Panc1 (cell line): ENCODE results near the gene C1QC. TPM values are rescaled to one million over a fixed set of nuclear protein-coding genes. Genes with fewer than 3 reads are reported as not detected.
A peak's percentile ranks its signal among the peaks of the same experiment; 100 is the strongest.

Experiments used
- ATAC-seq: fragments of 200-7000 bp; cut with Tn5 transposase; 2 replicates; pipeline ENCODE4 v1.9.1; 2020; ENCODE audit warnings: mild to moderate bottlenecking, moderate library complexity
- BruUV-seq: library from RNA; stranded (reverse); fragments of 400-500 nt; replicated peaks from 2 replicates; lab custom pipeline; 2021; lab: Mats Ljungman, UMichigan
- CTCF ChIA-PET: fragments of 300-600 bp; sonication (Branson Sonifier 250); formaldehyde crosslinking; loops from one replicate; lab custom pipeline; 2022; ENCODE audit warnings: antibody characterized with exemption; lab: Charles Lee
- POLR2A ChIA-PET: fragments of 300-600 bp; sonication (Branson Sonifier 250); formaldehyde crosslinking; loops from one replicate; lab custom pipeline; 2022; ENCODE audit warnings: antibody characterized with exemption; lab: Charles Lee
- DNase-seq: peaks from one replicate; pipeline ENCODE4 v3.0.0-alpha.2; 2010; ENCODE audit warnings: low read depth, low spot score
- H3K27ac ChIP-seq: 2 replicates; pipeline ENCODE4 v1.5.1; 2011; ENCODE audit warnings: mild to moderate bottlenecking, low read length, inconsistent platforms
- H3K27me3 ChIP-seq: fragments of 200-500 bp; sonication (Bioruptor generic); 2 replicates; pipeline ENCODE4 v1.6.0; 2014; ENCODE audit warnings: low read length, inconsistent platforms; ENCODE audit not compliant: control insufficient read depth, insufficient read depth
- H3K36me3 ChIP-seq: fragments of 200-500 bp; sonication (Bioruptor generic); 2 replicates; pipeline ENCODE4 v1.5.1; 2014; ENCODE audit warnings: inconsistent platforms, mild to moderate bottlenecking, low read length, moderate library complexity; ENCODE audit not compliant: control insufficient read depth, insufficient read depth
- H3K4me1 ChIP-seq: 2 replicates; pipeline ENCODE4 v1.5.1; 2011; ENCODE audit warnings: inconsistent platforms, mild to moderate bottlenecking, low read length, moderate library complexity; ENCODE audit not compliant: control insufficient read depth, insufficient read depth
- H3K4me3 ChIP-seq, 2 experiments: 2 replicates each; pipeline ENCODE4 v1.5.1; 2011 to 2012; ENCODE audit warnings: low read depth in 2 of 2, low read length in 2 of 2, mild to moderate bottlenecking in 2 of 2, inconsistent platforms in 1 of 2, moderate library complexity in 1 of 2
- H3K9me3 ChIP-seq: fragments of 200-500 bp; sonication (Bioruptor generic); 2 replicates; pipeline ENCODE4 v1.5.1; 2014; ENCODE audit warnings: low read depth, mild to moderate bottlenecking, inconsistent platforms, low read length, moderate library complexity; ENCODE audit not compliant: control insufficient read depth, insufficient read depth
- CTCF ChIP-seq: fragments of 450-650 bp; IDR thresholded peaks from 2 replicates; pipeline ENCODE4 v1.5.1; 2017; ENCODE audit warnings: mild to moderate bottlenecking
- POLR2AphosphoS5 ChIP-seq: IDR thresholded peaks from 2 replicates; pipeline ENCODE4 v1.6.1; 2012; ENCODE audit warnings: mild to moderate bottlenecking, low read depth, low read length, moderate library complexity
- REST ChIP-seq, 2 experiments: IDR thresholded peaks; 2 replicates each; pipeline ENCODE4 v1.6.1; 2011 to 2012; ENCODE audit warnings: low read depth in 2 of 2, control low read depth in 1 of 2, low read length in 1 of 2, mild to moderate bottlenecking in 1 of 2, moderate library complexity in 1 of 2; ENCODE audit not compliant: insufficient read depth in 1 of 2
- SIN3A ChIP-seq: IDR thresholded peaks from 2 replicates; pipeline ENCODE4 v1.6.1; 2012; ENCODE audit warnings: low read depth, mild to moderate bottlenecking, low read length, moderate library complexity, borderline replicate concordance; ENCODE audit not compliant: insufficient read depth
- TCF7L2 ChIP-seq: IDR thresholded peaks from 2 replicates; pipeline ENCODE4 v1.6.1; 2011; ENCODE audit warnings: mild to moderate bottlenecking, low read depth, low read length, inconsistent platforms
- in situ Hi-C: cut with HindIII; loops from 2 replicates; pipeline ENCODE4 v1.10.0; 2016; ENCODE audit warnings: low sequenced_read_pairs, low pct_unique_long_range_greater_than_20kb
- intact Hi-C: fragments of 100-400 bp; cut with micrococcal nuclease; formaldehyde crosslinking; loops from one replicate; pipeline ENCODE4 v1.10.0; 2022; ENCODE audit not compliant: unreplicated experiment
- total RNA-seq: library from RNA; stranded (reverse); gene quantifications from one replicate; pipeline ENCODE4 v1.2.1, GENCODE V29; 2021; ENCODE audit not compliant: unreplicated experiment

C1QC gene
- total RNA-seq, 1 experiment from 2014 or later = 0.64 TPM

GRCh38 chr1:22671999-22672398 is 28.6 kb downstream of the C1QC start:
- intact Hi-C loops (loop anchor here (5.0 kb wide), 2 partner anchors 215 to 260 kb away; no protein-coding TSS in a partner anchor), in situ Hi-C loops (no loop called here)
- Histone ChIP-seq H3K36me3 (no peaks in the 10 kb centered on the region), H3K27me3 (no peaks in the 10 kb centered on the region), H3K4me3 (no peak overlapping the region), H3K9me3 (no peaks in the 10 kb centered on the region), H3K4me1 (no peaks in the 10 kb centered on the region), H3K27ac (no peak overlapping the region)
- ATAC-seq = no peak
- POLR2A ChIA-PET = no interaction called here
- TF ChIP-seq REST (IDR thresholded peaks at IDR 0.05; ENCODE audit: insufficient read depth in 1 of 2, low read depth in 2 of 2, low read length in 1 of 2) (no peak), TCF7L2 (no peak), CTCF (no peak), POLR2AphosphoS5 (no peak), SIN3A (no peak)
- BruUV-seq = no TSS peak
- DNase-seq = no peak
- CTCF ChIA-PET = interaction anchor here (0.5 kb wide), 1 partner anchor 60 kb away, joined by 5 read pairs; no protein-coding TSS in a partner anchor

GRCh38 chr1:22673486-22674409 is 30.3 kb downstream of the C1QC start:
- H3K27ac ChIP-seq = no peak overlapping the region
- no TSS peak for BruUV-seq
- no peak overlapping the region for H3K4me3 ChIP-seq
- ATAC-seq = peak; percentile 80; the same call in 1 of the 2 replicates
- H3K4me1 ChIP-seq = no peaks in the 10 kb centered on the region
- in situ Hi-C loops = no loop called here
- H3K9me3 ChIP-seq = no peaks in the 10 kb centered on the region
- TF ChIP-seq CTCF (peak; percentile 86), SIN3A (no peak)
- DNase-seq = peak; percentile 36
- ChIA-PET CTCF (interaction anchor here (0.6 to 1.5 kb wide), 3 partner anchors 215 to 344 kb away, joined by 3 to 7 read pairs (median 4); no protein-coding TSS in a partner anchor), POLR2A (no interaction called here)
- no peaks in the 10 kb centered on the region for H3K27me3 ChIP-seq
- H3K36me3 ChIP-seq = no peaks in the 10 kb centered on the region
- intact Hi-C loops = loop anchor here (5.0 kb wide), 2 partner anchors 214 to 259 kb away; no protein-coding TSS in a partner anchor
